Keratinocyte (primary cell): ENCODE measurements around the gene DDIT3. TPM values are rescaled to one million over a fixed set of nuclear protein-coding genes. Genes with fewer than 3 reads are reported as not detected.

Experiments used
- DNase-seq: peaks from one replicate; pipeline ENCODE4 v3.0.0-alpha.2; 2011; ENCODE audit warnings: low read depth, missing footprints, low spot score
- FAIRE-seq: peaks from 2 replicates; lab custom pipeline; 2011; peaks lifted over from hg19 to GRCh38; lab: Jason Lieb, UNC
- H2AFZ ChIP-seq: 2 replicates; pipeline ENCODE4 v1.6.0; 2012; ENCODE audit warnings: low read length, control low read depth, inconsistent platforms; ENCODE audit not compliant: control insufficient read depth
- H3K27ac ChIP-seq: 2 replicates; pipeline ENCODE4 v1.5.1; 2011; ENCODE audit warnings: low read length; ENCODE audit not compliant: control insufficient read depth, insufficient read depth
- H3K27me3 ChIP-seq: 3 replicates; pipeline ENCODE4 v1.6.0; 2011; ENCODE audit warnings: low read length; ENCODE audit not compliant: control insufficient read depth, insufficient read depth; ENCODE audit errors: extremely low read depth
- H3K36me3 ChIP-seq, 2 experiments: 2 replicates in 1 of 2; 3 replicates in 1 of 2; pipeline ENCODE4 v1.5.1; 2011; ENCODE audit warnings: low read length in 2 of 2, mild to moderate bottlenecking in 1 of 2; ENCODE audit not compliant: control insufficient read depth in 2 of 2, insufficient read depth in 2 of 2; ENCODE audit errors: extremely low read depth in 1 of 2
- H3K4me1 ChIP-seq: 3 replicates; pipeline ENCODE4 v1.5.1; 2011; ENCODE audit warnings: low read length; ENCODE audit not compliant: control insufficient read depth, insufficient read depth; ENCODE audit errors: extremely low read depth
- H3K4me2 ChIP-seq: 3 replicates; pipeline ENCODE4 v1.6.0; 2011; ENCODE audit warnings: low read depth, low read length; ENCODE audit not compliant: control insufficient read depth, insufficient read depth; ENCODE audit errors: extremely low read depth
- H3K4me3 ChIP-seq, 3 experiments: fragments of 200-600 bp in 1 of 3; sonication (generic) in 1 of 3; 2 replicates in 2 of 3; 3 replicates in 1 of 3; pipeline ENCODE4 v1.5.1; 2011 to 2016; ENCODE audit warnings: low read length in 3 of 3, mild to moderate bottlenecking in 3 of 3, control low read depth in 2 of 3, inconsistent platforms in 1 of 3, low read depth in 1 of 3, mixed read lengths in 1 of 3, mixed run types in 1 of 3, moderate library complexity in 1 of 3; ENCODE audit not compliant: control insufficient read depth in 2 of 3, insufficient read depth in 2 of 3; ENCODE audit errors: extremely low read depth in 1 of 3
- H3K79me2 ChIP-seq: 2 replicates; pipeline ENCODE4 v1.6.0; 2012; ENCODE audit warnings: low read length; ENCODE audit not compliant: control insufficient read depth, insufficient read depth
- H3K9ac ChIP-seq: 3 replicates; pipeline ENCODE4 v1.6.0; 2011; ENCODE audit warnings: low read length; ENCODE audit not compliant: control insufficient read depth, insufficient read depth; ENCODE audit errors: extremely low read depth
- H3K9me1 ChIP-seq: 3 replicates; pipeline ENCODE4 v1.6.0; 2011; ENCODE audit warnings: low read length; ENCODE audit not compliant: control insufficient read depth, insufficient read depth; ENCODE audit errors: extremely low read depth
- H3K9me3 ChIP-seq: 2 replicates; pipeline ENCODE4 v1.5.1; 2012; ENCODE audit warnings: low read depth, low read length; ENCODE audit not compliant: control insufficient read depth
- H4K20me1 ChIP-seq: 3 replicates; pipeline ENCODE4 v1.6.0; 2011; ENCODE audit warnings: low read length; ENCODE audit not compliant: control insufficient read depth, insufficient read depth; ENCODE audit errors: extremely low read depth
- CTCF ChIP-seq, 3 experiments: IDR thresholded peaks in 1 of 3; conservative IDR thresholded peaks in 1 of 3; optimal IDR thresholded peaks in 1 of 3; 2 replicates in 2 of 3; 3 replicates in 1 of 3; pipeline versions ENCODE3 to v1.5.1; 2011; ENCODE audit warnings: low read length in 3 of 3, mild to moderate bottlenecking in 3 of 3, moderate library complexity in 2 of 3, control low read depth in 1 of 3, inconsistent platforms in 1 of 3; ENCODE audit not compliant: insufficient read depth in 2 of 3; ENCODE audit errors: extremely low read depth in 1 of 3
- EZH2 ChIP-seq: IDR thresholded peaks from one replicate; pipeline ENCODE4 v1.6.1; 2012; ENCODE audit warnings: inconsistent platforms, mild to moderate bottlenecking, low read length, moderate library complexity
- dilution Hi-C: fragments of 300-500 bp; cut with MboI; formaldehyde crosslinking; loops from one replicate; pipeline ENCODE4 v1.7.0; 2020; ENCODE audit warnings: low sequenced_read_pairs; ENCODE audit not compliant: extremely low pct_ligation_motif_present
- polyA plus RNA-seq, 5 experiments: library from polyadenylated mRNA; depleted of rRNA in 3 of 5; stranded (reverse) in 3 of 5; stranded (forward) in 1 of 5; unstranded in 1 of 5; fragments of >200 nt; gene quantifications; 1 replicate in 1 of 5; 2 replicates in 3 of 5; 3 replicates in 1 of 5; pipeline versions ENCODE4 v1.2.1 to v1.2.3, GENCODE V29; 2011 to 2012; ENCODE audit warnings: missing spikeins in 2 of 5, low read depth in 1 of 5, low replicate concordance in 1 of 5

DDIT3 gene
- polyA plus RNA-seq, 1 donor (not counting 4 experiments of a cell fraction or from before 2014, with no cell fraction given): 25.6 TPM

- Histone ChIP-seq H3K9ac (no peak overlapping the region), H3K4me2 (no peak overlapping the region), H3K27ac (no peak overlapping the region), H3K36me3 (peaks cover 13% of the 10 kb centered on the region in 2 experiments), H3K79me2 (peaks cover 26% of the 10 kb centered on the region), H3K9me3 (no peaks in the 10 kb centered on the region), H2AFZ (no peak overlapping the region), H3K9me1 (no peaks in the 10 kb centered on the region), H3K4me3 (no peak overlapping the region), H3K4me1 (peaks cover 9% of the 10 kb centered on the region), H3K27me3 (peaks cover 5% of the 10 kb centered on the region), H4K20me1 (no peaks in the 10 kb centered on the region)
- DNase-seq: no peak
- no peak for FAIRE-seq
- dilution Hi-C loops: no loop called here
- no peak for TF ChIP-seq EZH2
- no peak for TF ChIP-seq CTCF (optimal IDR thresholded peaks at IDR 0.05 in 1 of 3, IDR thresholded peaks at IDR 0.05 in 1 of 3, conservative IDR thresholded peaks at IDR 0.05 in 1 of 3; ENCODE audit: extremely low read depth in 1 of 3, insufficient read depth in 2 of 3, low read length in 3 of 3)
Observed at GRCh38 chr12:57485695-57486094, 34.6 kb downstream of the DDIT3 start.

GRCh38 chr12:57483466-57483865, 36.8 kb downstream of the DDIT3 start:
- H3K27ac ChIP-seq: no peak overlapping the region

More at GRCh38 chr12:57483466-57483865, 36.8 kb downstream of the DDIT3 start:
- H3K9me1 ChIP-seq: no peaks in the 10 kb centered on the region
- TF ChIP-seq EZH2: no peak
- no peak for TF ChIP-seq CTCF (optimal IDR thresholded peaks at IDR 0.05 in 1 of 3, IDR thresholded peaks at IDR 0.05 in 1 of 3, conservative IDR thresholded peaks at IDR 0.05 in 1 of 3; ENCODE audit: extremely low read depth in 1 of 3, insufficient read depth in 2 of 3, low read length in 3 of 3)
- no peak overlapping the region for H3K9ac ChIP-seq
- H3K79me2 ChIP-seq: peaks cover 6% of the 10 kb centered on the region
- H3K9me3 ChIP-seq: no peaks in the 10 kb centered on the region
- H3K4me2 ChIP-seq: no peak overlapping the region
- FAIRE-seq (no peak), DNase-seq (no peak)
- H4K20me1 ChIP-seq: no peaks in the 10 kb centered on the region
- H3K4me1 ChIP-seq: no peaks in the 10 kb centered on the region
- dilution Hi-C loops: no loop called here
- peaks cover 13% of the 10 kb centered on the region for H3K27me3 ChIP-seq
- H3K4me3 ChIP-seq: no peak overlapping the region
- no peak overlapping the region for H2AFZ ChIP-seq
- no peaks in the 10 kb centered on the region for H3K36me3 ChIP-seq
